Measurements from ENCODE around the gene FBXO17.
"Not testable (repeated sequence)": the region's sequence is repeated elsewhere in the genome, so short reads cannot be mapped to it uniquely, and the experiment has no call there.

FBXO17 gene, protein sequence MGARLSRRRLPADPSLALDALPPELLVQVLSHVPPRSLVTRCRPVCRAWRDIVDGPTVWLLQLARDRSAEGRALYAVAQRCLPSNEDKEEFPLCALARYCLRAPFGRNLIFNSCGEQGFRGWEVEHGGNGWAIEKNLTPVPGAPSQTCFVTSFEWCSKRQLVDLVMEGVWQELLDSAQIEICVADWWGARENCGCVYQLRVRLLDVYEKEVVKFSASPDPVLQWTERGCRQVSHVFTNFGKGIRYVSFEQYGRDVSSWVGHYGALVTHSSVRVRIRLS

DNA sequence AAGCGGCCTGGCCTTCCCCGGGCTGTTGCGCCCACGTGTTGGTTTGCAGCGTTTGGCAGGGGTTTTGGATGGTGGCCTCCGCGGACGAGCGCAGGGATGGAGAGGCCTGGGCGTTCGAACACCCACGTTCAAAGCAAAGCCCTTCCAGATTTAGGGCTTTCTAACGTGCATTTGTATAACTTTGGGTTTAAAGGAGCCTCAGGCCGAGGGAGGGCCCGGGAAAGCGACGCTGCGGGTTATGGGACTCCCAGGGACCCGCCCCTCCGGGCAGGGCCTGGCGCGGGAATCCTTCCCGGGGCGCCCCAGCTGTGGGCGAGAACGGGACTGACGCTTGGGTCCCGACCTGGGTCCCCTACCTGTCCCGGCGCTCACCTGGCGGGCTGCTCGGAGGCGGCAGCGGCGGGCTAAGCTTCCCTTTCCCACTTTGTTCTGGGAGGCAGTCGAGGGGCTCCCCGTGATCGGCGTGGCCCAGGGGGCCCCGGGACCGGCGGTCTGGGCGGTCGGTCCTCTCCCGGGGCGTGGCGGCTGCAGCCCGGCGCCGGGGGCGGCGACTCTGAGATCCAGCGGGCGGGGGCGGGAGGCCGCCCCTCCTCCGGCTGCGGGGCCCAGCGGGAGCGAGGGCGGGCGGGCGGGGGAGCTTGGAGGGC, at the start of gene FBXO17:
TSS of gene FBXO17 (minus strand) at position 529 of the 647 bp plus-strand sequence. CDS start 25,423 bp downstream, outside the sequence.
- DNase-seq: no peak

DNA sequence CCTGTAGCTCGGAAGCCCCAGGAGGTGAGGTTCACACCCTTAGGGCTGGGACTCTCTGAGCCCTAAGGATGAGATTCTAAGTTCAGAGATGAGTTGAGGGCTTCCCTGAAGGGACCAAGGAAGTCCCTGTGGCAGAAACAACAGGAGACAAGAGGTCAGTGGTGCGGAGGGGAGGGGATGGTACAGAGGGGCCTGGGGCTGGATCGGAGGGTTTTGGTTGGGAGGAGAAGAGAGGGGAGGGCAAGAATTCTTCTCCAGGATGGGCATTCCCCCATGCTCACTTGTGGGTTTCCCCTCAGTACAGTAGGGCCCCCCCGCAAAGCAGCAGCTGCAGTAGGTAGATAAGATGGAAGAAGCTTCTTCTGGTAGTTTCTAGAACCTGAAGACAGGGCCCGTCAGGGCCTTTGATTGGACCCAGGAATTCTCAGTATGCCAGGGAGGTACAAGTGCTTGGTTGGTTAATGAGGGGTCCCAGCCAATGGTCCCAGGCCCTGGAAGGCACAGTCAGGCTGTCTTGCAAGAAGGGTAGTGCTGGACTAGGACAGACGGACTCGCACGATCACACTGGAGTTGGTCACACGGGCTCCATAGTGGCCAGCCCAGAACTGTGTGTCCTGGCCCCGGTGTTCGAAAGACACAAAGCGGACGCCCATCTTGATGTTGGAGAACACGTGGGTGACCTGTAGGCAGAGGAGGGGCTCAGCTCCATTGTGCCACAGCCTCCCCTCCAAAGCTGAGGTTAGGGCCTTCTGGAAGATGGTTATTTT, 49.5 kb upstream of the FBXO17 start:
- no peak for DNase-seq

DNA sequence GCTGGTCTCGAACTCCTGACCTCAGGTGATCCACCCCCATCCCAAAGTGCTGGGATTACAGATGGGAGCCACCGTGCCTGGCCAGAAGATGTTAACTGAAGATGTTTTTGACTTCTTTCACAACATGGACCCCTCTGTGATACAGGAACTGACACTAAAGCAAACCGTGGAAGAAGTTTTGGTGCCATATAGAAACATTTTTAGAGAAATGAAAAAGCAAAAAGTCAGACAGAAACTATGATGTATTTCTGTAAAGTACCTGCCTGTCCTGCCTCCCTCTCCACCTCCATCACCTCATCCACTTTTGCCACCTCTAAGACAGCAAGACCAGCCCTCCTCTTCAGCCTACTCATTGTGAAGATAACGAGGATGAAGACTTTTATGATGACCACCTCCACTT, 45.5 kb upstream of the FBXO17 start:
- DNase-seq: no peak

DNA sequence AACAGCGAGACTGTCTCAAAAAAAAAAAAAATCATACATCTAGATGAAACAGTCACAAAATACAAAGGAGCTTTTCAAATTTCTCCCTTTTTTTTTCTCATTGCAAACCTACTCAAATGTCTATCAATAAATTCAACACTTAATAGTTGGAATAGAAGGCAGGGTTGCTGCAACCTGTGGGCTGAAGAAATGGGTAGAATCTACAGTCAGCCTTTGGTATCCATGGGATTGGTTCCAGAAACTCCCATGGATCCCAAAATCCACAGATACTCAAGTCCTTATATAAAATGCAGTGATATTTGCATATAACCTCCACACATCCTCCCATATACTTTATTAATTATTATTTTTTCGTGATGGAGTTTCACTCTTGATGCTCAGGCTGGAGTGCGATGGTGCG, 42.1 kb upstream of the FBXO17 start:
- no peak for DNase-seq

DNA sequence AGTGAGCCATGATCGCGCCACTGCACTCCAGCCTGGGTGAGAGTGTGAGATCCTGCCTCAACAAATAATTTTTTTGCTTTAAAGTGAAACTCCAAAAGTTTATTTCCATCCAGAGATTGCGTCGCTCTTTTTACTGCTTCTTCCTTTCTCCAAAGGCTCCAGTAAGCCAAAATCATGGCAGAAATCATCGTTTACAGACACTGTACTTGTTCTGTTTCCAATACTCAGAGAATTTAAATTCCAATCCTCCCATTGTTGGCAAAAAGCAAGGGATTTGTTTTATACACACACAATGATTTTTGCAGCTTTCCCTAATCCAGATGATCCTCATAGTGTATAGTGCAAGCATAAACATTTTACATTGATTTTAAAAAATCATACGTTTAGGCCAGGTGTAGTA, 41.5 kb upstream of the FBXO17 start:
- DNase-seq: no peak

DNA sequence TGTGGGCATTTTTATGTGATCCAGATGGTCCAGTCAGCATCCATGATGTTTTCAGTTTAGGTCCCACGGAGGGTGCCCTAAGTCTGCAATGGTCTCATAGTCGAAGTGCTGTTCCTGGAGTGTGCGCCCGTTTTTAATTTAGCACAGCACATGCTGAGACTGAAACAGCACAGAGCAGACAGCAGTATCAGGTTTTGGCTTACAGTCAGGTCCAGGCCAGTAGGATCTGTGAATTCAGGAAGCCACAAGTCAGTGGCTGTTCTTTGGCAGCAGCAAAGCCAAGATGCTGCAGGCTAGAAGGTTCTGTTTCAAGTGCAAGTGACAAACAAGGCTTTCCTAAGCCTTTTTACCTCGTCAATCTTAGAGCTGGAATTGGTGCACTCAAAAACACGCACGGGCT, 38.5 kb upstream of the FBXO17 start:
- no peak for DNase-seq

DNA sequence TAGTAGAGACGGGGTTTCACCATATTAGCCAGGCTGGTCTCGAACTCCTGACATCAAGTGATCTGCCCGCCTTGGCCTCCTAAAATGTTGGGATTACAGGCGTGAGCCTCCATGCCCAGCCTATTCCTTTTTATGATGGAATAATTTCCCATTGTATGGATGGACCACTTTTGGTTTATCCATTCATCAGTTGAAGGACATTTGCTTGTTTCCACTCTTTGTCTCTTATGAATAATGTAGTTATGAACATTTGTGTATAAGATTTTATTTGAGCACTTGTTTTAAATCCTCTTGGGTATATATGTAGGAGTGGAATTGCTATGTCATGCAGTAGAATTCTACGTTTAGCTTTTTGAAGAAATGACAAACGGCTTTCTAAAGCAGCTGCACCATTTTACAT, 33.5 kb upstream of the FBXO17 start:
- DNase-seq: no peak

DNA sequence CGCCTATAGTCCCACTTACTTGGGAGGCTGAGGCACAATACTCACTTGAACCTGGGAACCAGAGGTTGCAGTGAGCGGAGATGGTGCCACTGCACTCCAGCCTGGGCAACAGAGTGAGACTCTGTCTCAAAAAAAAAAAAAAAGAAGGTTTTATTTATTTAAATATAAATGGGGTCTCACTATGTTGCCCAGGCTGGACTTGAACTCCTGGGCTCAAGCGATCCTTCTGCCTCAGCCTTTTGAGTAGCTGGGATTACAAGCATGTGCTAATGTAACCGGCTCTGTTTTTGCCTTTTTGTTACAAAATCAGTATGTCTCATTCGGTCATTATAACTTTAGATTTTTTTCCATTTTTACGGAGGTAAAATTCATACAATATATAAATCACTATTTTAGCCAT, 32.6 kb upstream of the FBXO17 start:
- DNase-seq: no peak

DNA sequence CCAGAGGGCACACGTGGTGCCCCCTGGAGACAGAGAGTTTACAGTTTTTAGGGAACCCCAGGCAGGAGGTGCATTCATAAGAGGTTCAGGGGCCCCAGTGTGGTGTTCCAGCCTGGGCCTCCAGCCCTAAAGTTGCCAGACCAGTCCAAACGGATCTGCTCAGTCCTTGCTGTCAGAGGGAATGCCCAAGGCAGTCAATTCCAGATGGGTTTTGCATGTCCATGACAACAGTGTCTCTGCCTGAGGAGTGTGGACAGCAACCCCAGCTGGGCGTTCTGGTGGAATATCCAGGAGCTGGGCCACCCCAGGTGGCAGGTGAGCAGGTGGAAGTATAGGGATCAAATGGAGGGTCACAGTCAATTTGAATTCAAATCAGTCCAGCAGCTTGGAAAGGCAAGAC, 31.6 kb upstream of the FBXO17 start:
- no peak for DNase-seq

DNA sequence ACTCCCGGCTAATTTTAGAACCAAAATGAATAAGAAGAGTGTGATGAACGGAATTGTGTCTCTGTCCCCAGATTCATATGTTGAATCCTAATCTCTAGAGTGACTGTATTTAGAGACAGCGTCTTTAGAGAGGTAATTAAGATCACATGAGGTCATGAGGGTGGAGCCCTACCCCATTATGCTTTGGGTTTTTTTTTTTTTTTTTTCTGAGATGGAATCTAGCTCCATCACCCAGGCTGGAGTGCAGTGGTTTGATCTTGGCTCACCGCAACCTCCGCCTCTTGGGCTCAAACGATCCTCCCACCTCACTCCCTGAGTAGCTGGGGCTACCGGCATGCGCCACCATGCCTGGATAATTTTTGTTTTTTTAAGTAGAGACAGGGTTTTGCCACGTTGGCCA, 28.9 kb upstream of the FBXO17 start:
- DNase-seq: no peak

DNA sequence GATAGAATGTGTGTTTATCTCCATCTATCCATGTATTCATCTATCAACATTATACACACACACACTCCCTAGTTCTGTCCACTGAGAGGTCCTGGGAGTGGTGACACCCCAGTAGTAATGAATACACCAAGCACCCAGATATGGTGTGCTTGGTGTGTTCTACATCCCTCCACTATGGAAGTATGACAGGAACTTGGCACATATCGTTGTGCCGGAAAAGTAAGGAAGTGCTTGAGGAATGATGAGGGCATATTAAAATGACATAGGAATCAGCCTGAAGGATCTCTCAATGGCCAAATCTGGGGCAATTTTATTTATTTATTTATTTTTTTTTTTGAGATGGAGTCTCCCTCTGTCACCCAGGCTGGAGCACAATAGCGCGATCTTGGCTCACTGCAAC, 28.3 kb upstream of the FBXO17 start:
- no peak for DNase-seq

DNA sequence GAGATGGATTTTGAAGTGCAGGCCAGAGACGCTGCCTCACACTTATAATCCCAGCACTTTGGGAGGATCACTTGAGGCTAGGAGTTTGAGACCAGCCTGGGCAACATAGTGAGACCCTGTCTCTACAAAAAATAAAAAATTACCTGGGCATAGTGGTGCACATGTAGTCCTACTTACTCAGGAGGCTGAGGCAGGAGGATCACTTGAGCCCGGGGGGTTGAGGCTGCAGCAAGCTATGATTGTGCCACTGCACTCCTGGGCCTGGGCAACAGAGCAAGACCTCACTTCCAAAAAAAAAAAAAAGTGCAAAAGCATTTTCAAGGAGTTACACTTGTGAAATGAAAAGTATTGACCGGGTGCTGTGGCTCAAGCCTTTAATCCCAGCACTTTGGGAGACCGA, 27.6 kb upstream of the FBXO17 start:
- DNase-seq: no peak

DNA sequence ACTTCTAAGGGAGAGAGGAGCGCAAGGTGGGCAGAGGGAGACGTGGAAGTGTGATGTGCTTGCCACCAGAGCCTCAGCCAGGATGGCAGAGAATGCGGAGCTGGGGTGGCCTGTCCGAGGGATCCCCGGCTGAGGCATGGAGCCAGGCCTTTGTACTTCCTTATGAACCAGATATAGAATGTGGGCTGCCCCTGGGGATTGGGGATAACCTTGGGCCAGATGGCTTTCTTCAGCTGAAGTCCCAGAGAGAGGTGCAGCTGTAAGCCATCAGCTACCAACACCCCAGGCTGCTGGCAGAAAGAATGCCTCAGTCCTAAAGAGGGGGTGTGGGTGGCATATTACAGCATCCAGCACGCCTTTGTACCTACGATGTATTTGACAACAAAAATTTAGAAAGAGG, 25.5 kb upstream of the FBXO17 start:
- DNase-seq: no peak

DNA sequence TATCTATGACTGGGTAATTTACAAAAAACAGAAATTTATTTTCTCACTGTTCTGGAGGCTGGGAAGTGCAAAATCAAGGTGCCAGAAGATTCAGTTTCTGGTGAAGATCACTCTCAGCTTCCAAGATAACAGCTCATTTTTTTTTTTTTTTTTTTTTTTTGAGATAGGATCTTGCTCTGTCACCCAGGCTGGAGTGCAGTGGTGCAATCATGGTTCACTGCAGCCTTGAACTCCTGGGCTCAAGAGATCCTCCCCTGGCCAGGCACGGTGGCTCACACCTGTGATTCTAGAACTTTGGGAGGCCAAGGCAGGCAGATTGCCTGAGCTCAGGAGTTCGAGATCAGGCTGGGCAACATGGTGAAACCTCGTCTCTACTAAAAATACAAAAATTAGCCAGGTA, 22.0 kb upstream of the FBXO17 start:
- not testable (repeated sequence) for DNase-seq

DNA sequence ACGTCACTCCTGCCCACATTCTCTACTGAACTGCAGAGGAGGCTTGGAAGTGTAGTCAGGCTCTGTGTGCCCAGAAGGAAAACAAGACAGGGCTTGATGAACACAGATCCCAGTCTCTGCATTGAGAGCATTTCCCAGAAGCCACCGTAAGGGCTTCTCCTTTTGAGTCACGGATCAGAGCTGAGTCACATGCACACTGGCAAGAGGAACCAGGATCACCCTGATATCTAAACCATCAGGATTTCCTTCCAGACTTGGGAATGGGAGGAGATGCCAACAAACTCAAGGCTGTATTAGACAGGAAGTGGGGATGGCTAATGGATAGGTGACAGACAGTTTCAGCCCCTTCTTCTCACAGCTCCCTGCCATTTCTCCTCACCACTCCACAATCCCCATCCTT, 17.7 kb upstream of the FBXO17 start:
- peak; percentile 32 for DNase-seq

DNA sequence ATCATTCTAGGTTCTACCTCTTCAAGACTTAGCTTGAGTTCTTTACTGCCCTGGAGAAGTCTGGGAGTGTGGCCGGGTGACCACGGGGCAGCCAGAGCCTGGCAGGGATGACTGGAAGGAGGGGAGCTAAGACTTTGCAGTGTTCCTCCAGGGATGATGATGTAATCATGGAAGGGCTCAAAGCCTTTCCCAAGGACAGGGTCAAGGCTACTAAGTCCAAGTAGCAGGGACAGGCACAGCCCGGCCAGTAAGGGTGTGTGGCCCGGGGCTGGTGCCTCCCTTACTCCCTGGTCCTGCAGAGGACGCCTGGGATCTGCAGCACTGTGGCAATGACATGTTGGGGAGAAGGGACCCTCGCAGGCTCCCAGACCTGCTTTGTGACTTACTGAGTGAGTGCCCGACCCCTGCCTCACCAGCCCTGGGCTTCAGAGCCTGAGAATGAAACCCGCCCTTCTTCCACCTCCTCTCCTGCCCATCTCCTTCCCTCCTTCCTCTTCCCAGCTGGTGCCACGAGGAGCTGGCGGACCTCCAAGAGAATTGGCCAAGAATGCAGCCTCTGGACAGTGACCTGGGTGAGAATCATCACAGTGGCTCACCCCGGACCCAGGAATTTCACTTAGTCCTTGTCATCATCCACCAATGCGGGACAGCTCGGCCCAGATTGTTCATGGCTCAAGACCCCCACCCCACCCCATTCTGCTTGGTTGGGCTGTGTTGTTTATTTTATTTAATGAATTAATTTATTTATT, 15.6 kb upstream of the FBXO17 start:
- no peak for DNase-seq

DNA sequence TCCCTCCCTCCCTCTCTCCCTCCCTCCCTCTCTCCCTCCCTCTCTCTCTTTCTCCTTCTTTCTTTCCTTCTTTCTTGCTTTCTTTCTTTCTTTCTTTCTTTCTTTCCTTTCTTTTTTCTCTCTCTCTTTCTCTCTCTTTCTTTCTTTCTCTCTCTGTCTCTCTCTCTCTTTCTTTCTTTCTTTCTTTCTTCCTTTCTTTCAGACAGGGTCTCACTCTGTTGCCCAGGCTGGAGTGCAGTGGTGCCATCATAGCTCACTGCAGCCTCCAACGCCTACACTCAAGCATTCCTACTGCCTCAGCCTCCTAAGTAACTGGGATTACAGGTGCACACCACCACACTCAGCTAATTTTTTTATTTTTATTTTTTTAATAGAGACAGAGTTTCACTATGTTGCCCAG, 14.1 kb upstream of the FBXO17 start:
- not testable (repeated sequence) for DNase-seq

DNA sequence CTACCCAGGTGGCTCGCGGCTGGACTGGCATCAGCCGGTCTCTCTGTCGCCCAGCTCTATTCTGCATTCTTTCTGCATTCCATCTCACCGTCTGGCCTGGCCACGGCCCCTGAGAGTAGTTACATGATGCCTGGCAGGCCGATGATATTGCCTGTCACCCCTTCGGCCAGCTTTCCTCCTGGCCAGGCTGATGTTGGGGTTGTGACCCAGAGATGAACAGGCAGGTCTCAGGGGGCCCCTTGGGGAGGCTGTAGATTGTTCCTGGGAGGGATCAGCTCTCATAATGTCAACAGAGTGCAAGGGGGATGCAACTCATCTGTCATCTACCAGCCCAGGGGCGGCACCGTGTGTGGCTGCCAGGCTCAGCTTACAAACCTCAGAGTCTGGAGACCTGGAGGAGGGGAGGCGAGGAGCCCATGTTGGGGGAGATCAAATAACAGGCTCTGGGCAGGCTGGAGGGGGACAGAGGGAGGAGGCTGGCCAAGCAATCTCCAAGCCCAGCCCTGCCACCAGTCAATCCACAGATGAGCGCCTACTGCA, 13.6 kb upstream of the FBXO17 start:
- no peak for DNase-seq

DNA sequence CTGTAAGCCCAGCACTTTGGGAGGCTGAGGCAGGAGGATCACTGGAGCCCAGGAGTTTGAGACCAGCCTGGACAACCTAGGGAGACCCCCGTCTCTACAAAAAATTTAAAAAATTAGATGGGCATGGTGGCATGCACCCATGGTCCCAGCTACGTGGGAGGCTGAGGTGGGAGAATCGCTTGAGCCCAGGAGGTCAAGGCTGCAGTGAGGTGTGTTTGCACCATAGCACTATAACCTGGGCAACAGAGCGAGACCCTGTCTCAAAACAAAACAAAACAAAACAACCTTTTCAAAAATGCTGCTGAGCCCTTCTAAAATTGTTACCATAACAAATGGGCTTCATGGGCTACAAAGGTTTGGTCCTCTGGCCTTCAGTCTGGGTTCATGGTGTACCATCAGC, 13.1 kb upstream of the FBXO17 start:
- not testable (repeated sequence) for DNase-seq

DNA sequence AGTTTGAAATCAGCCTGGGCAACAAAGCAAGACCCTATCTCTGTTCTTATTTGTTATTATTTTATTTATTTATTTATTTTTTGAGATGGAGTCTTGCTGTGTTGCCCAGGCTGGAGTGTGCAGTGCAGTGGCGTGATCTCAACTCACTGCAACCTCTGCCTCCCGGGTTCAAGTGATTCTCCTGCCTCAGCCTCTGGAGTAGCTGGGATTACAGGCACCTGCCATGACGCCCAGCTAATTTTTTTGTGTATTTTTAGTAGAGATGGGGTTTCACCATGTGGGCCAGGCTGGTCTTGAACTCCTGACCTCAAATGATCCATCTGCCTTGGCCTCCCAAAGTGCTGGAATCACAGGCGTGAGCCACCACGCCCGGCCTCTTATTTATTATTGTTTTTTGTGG, 12.2 kb upstream of the FBXO17 start:
- not testable (repeated sequence) for DNase-seq

DNA sequence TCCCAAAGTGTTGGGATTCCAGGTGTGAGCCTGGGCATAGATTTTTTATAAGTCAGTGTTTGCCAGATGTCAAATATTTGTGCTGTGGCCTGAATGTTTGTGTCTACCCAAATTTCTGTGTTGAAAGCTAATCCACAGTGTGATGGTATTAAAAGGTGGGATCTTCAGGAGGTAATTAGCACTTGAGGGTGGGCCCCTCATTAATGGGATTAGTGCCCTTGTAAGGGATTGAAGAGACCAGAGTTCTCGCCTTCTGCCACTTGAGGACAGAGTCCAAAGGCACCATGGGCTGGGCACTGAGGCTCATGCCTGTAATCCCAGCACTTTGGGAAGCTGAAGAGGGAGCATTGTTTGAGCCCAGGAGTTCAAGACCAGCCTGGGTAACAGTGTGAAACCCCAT, 9.7 kb upstream of the FBXO17 start:
- DNase-seq: no peak

DNA sequence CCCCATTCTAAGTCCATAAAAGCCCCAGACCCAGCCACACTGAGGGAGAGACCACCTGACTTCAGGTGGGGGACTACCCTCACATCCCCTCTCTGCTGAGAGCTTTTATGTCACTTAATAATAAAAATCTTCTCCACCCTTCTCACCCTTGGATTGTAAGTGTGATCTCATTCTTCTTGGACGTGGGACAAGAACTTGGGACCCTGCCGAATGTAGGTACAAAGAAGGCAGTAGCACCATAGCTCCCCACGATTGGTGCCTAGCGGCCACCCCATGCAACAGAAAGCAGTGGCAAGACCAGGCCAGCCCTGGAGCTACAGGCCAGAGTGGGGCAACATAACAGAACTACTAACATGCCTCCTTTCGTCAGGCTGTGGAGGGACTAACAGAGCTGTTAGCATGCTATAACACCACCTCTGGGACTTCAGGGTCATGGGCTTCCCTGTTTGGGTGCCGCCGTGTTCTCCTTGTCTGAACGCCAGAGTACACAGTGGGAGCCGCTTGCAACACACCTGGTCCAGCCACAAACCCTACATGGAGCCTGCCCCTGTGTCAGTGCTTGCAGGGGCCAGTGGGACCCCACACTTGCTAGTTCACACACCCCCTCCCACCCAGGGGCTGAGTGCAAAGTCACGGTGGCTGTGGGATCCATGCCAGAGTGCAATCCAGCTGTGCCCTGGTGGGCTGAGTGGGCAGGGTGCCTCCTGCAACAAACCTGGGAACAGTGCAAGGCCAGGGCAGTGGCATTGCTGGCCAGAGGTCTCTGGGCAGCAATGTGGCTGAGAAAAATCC, 5.2 kb upstream of the FBXO17 start:
- no peak for DNase-seq

Measured in activated CD4-positive, alpha-beta T cell treated with anti-CD3 and anti-CD28 coated beads, Interleukin-10, Interleukin-2, amounts not matched to agents 100 ng/mL and 50 ng/mL, durations not matched to agents 16 hours and 8 hours (primary cell).